OCI-LY3 (cell line): ENCODE data around the gene RGMB.

Source experiments
- H2AFZ ChIP-seq: fragments of 200-600, 300-600 bp; shearing (Covaris generic); 2 replicates; pipeline ENCODE4 v1.6.0; 2014; ENCODE audit warnings: antibody characterized with exemption, low read depth, low read length
- H3K27ac ChIP-seq: fragments of 200-600, 300-600 bp; sonication (generic); 2 replicates; pipeline ENCODE4 v1.5.1; 2014; ENCODE audit warnings: mild to moderate bottlenecking, low read length, moderate library complexity, mixed read lengths
- H3K27me3 ChIP-seq: fragments of 200-600, 300-600 bp; sonication (generic); 2 replicates; pipeline ENCODE4 v1.6.1; 2014; ENCODE audit warnings: low read depth, low read length, mixed read lengths
- H3K36me3 ChIP-seq: fragments of 200-600, 300-600 bp; sonication (generic); replicated peaks from 2 replicates; pipeline ENCODE3; 2014; ENCODE audit warnings: low read depth, low read length, mixed read lengths
- H3K4me1 ChIP-seq: fragments of 300-600, 200-600 bp; sonication (generic); 2 replicates; pipeline ENCODE4 v1.6.1; 2014; ENCODE audit warnings: low read length, mixed read lengths
- H3K4me2 ChIP-seq: fragments of 200-600, 300-600 bp; sonication (generic); 2 replicates; pipeline ENCODE4 v1.6.1; 2014; ENCODE audit warnings: low read length, mixed read lengths
- H3K4me3 ChIP-seq: fragments of 300-600, 200-600 bp; sonication (generic); 2 replicates; pipeline ENCODE4 v1.5.1; 2014; ENCODE audit warnings: antibody characterized with exemption, mild to moderate bottlenecking, low read length, moderate library complexity
- H3K79me2 ChIP-seq: fragments of 300-600, 200-600 bp; shearing (Covaris generic); 2 replicates; pipeline ENCODE4 v1.6.1; 2014; ENCODE audit warnings: mild to moderate bottlenecking, low read length, mixed read lengths
- H3K9ac ChIP-seq: fragments of 300-600, 200-600 bp; shearing (Covaris generic); 2 replicates; pipeline ENCODE4 v1.6.0; 2014; ENCODE audit warnings: mild to moderate bottlenecking, low read length, moderate library complexity
- H3K9me3 ChIP-seq: fragments of 200-600, 300-600 bp; shearing (Covaris generic); 2 replicates; pipeline ENCODE4 v1.6.1; 2014; ENCODE audit warnings: low read length, mixed read lengths; ENCODE audit not compliant: insufficient read depth
- H4K20me1 ChIP-seq: fragments of 200-600, 300-600 bp; sonication (generic); 2 replicates; pipeline ENCODE4 v1.6.1; 2016; ENCODE audit warnings: low read length, mixed read lengths; ENCODE audit not compliant: insufficient read depth
- CTCF ChIP-seq: fragments of 200-600, 300-600 bp; sonication (generic); IDR thresholded peaks from 2 replicates; pipeline ENCODE4 v1.5.1; 2014; ENCODE audit warnings: antibody characterized with exemption, low read length, low read depth
- EZH2phosphoT487 ChIP-seq: fragments of 200-600 bp; shearing (Covaris generic); IDR thresholded peaks from 2 replicates; pipeline ENCODE4 v1.6.1; 2018; ENCODE audit warnings: antibody characterized with exemption, mixed run types, low read depth

The RGMB gene

GRCh38 chr5:98775246-98776065 is 2.0 kb downstream of the RGMB start:
- TF ChIP-seq CTCF (no peak), EZH2phosphoT487 (no peak)
- H3K79me2 ChIP-seq: peaks cover 56% of the 10 kb centered on the region
- peak overlapping the region; percentile 92 for H3K4me3 ChIP-seq
- no peaks in the 10 kb centered on the region for H3K9me3 ChIP-seq
- peaks cover 7% of the 10 kb centered on the region for H3K36me3 ChIP-seq
- no peak overlapping the region for H2AFZ ChIP-seq
- H3K27ac ChIP-seq: no peak overlapping the region
- peaks cover 22% of the 10 kb centered on the region for H3K4me1 ChIP-seq
- peak overlapping the region; percentile 75 for H3K4me2 ChIP-seq
- H3K9ac ChIP-seq: peak overlapping the region; percentile 74
- no peaks in the 10 kb centered on the region for H3K27me3 ChIP-seq
- H4K20me1 ChIP-seq: peaks cover 16% of the 10 kb centered on the region

- Histone ChIP-seq H3K36me3 (peaks cover 14% of the 10 kb centered on the region), H3K4me1 (peaks cover 22% of the 10 kb centered on the region), H3K9me3 (no peaks in the 10 kb centered on the region), H3K27me3 (no peaks in the 10 kb centered on the region), H3K9ac (no peak overlapping the region), H3K4me3 (no peak overlapping the region), H3K4me2 (no peak overlapping the region), H3K27ac (no peak overlapping the region), H2AFZ (no peak overlapping the region), H4K20me1 (peaks cover 16% of the 10 kb centered on the region), H3K79me2 (peaks cover 56% of the 10 kb centered on the region)
- no peak for TF ChIP-seq CTCF
- no peak for TF ChIP-seq EZH2phosphoT487
These were observed 2.7 kb downstream of the RGMB start for GRCh38 chr5:98776066-98776705.

GRCh38 chr5:98777295-98777694 is 3.8 kb downstream of the RGMB start:
- H3K27me3 ChIP-seq: no peaks in the 10 kb centered on the region
- no peak overlapping the region for H3K9ac ChIP-seq
- peaks cover 16% of the 10 kb centered on the region for H4K20me1 ChIP-seq
- TF ChIP-seq EZH2phosphoT487 (no peak), CTCF (no peak)
- H3K9me3 ChIP-seq: no peaks in the 10 kb centered on the region
- no peak overlapping the region for H3K4me2 ChIP-seq
- H3K4me3 ChIP-seq: no peak overlapping the region
- peaks cover 56% of the 10 kb centered on the region for H3K79me2 ChIP-seq
- no peak overlapping the region for H2AFZ ChIP-seq
- H3K27ac ChIP-seq: no peak overlapping the region
- H3K4me1 ChIP-seq: peaks cover 15% of the 10 kb centered on the region
- H3K36me3 ChIP-seq: peaks cover 14% of the 10 kb centered on the region

- H3K9ac ChIP-seq: no peak overlapping the region
- no peak overlapping the region for H3K4me2 ChIP-seq
These were observed 5.9 kb downstream of the RGMB start for GRCh38 chr5:98779264-98779877.

More at GRCh38 chr5:98779264-98779877, 5.9 kb downstream of the RGMB start:
- Histone ChIP-seq H3K27ac (no peak overlapping the region), H3K9me3 (no peaks in the 10 kb centered on the region), H2AFZ (no peak overlapping the region), H3K4me1 (peaks cover 10% of the 10 kb centered on the region), H3K27me3 (no peaks in the 10 kb centered on the region), H3K36me3 (peaks cover 14% of the 10 kb centered on the region), H3K4me3 (no peak overlapping the region), H3K79me2 (peaks cover 62% of the 10 kb centered on the region), H4K20me1 (peaks cover 16% of the 10 kb centered on the region)
- TF ChIP-seq EZH2phosphoT487: no peak
- TF ChIP-seq CTCF: no peak
